Uterus (tissue), 4 donors: ENCODE data around the gene KCNJ13. TPM values are rescaled to one million over a fixed set of nuclear protein-coding genes. Genes with fewer than 3 reads are reported as not detected.

Experiments
- DNase-seq, 2 donors: peaks; one replicate each; pipeline ENCODE4 v3.0.0-alpha.2; 2019 to 2020
- H3K27ac ChIP-seq, 2 donors: fragments of 200-600 bp; sonication (generic); 1 replicate in 1 of 2; 2 replicates in 1 of 2; pipeline ENCODE4 v1.5.1; 2016 to 2018
- H3K27me3 ChIP-seq, 2 donors: fragments of 200-600 bp; sonication (generic); one replicate each; pipeline ENCODE4 v1.5.1; 2018 to 2019; ENCODE audit warnings: control low read depth in 1 of 2
- H3K36me3 ChIP-seq, 2 donors: fragments of 200-600 bp; sonication (generic); one replicate each; pipeline ENCODE4 v1.5.1; 2019; ENCODE audit warnings: control low read depth in 1 of 2
- H3K4me1 ChIP-seq, 2 donors: fragments of 200-600 bp; sonication (generic); one replicate each; pipeline ENCODE4 v1.5.1; 2018 to 2019; ENCODE audit warnings: control low read depth in 1 of 2
- H3K4me3 ChIP-seq, 2 donors: fragments of 200-600 bp; sonication (generic); 1 replicate in 1 of 2; 2 replicates in 1 of 2; pipeline ENCODE4 v1.5.1; 2018 to 2019; ENCODE audit warnings: mild to moderate bottlenecking in 1 of 2
- H3K9me3 ChIP-seq, 2 donors: fragments of 200-600 bp; sonication (generic); one replicate each; pipeline ENCODE4 v1.5.1; 2019; ENCODE audit warnings: control low read depth in 1 of 2
- POLR2A ChIP-seq, 2 donors: fragments of 450-650 bp; IDR thresholded peaks; one replicate each; pipeline ENCODE4 v1.6.1; 2016; ENCODE audit warnings: antibody characterized with exemption in 2 of 2, mild to moderate bottlenecking in 1 of 2, moderate library complexity in 1 of 2
- intact Hi-C: fragments of 100-400 bp; cut with DNase I; formaldehyde crosslinking; loops from one replicate; pipeline ENCODE4 v1.15.1; 2023; ENCODE audit warnings: low total_unique reads
- total RNA-seq, 4 donors: library from RNA; depleted of rRNA in 3 of 4; stranded (reverse); fragments of >200 nt in 3 of 4; gene quantifications; one replicate each; pipeline versions ENCODE4 v1.1.0 to v1.2.4, GENCODE V29; 2014 to 2023
- TF ChIP-seq, protein P1 (sequence below), 4 experiments: fragments of 200-600 bp in 2 of 4; fragments of 450-650 bp in 2 of 4; sonication (generic) in 2 of 4; IDR thresholded peaks; one replicate each; pipeline ENCODE4 v1.5.1; 2016 to 2019; ENCODE audit warnings: antibody characterized with exemption in 4 of 4, mild to moderate bottlenecking in 2 of 4, moderate library complexity in 1 of 4
- donor health status: DM: yes; HTN: yes; CAD: no.

The KCNJ13 gene
- total RNA-seq: not detected

DNA sequence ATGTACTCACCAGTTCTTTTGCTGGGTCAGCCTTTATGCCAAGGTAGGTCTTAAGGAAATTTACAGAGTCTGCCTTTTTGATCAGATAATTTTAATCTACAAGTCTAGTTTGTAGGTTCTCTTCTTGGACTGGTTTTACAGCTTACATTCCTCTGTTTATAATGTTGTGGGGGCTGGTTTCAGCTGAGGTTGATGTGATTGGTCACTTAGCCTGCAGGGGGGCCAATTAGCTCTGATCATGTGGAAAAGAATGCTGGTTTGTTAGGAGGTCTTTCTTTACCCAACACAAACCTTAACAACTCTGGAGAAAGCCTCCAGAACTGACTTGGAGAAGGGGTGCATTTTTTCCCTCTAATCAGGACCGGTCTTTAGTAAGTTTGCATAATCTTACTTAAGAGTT, at the start of gene KCNJ13:
Gene KCNJ13 (minus strand): TSS at position 131 of the 400 bp plus-strand sequence. CDS start 5,203 bp downstream, outside the sequence.
- no peak for DNase-seq
- intact Hi-C loops: no loop called here
- Histone ChIP-seq H3K36me3 (no peaks in the 10 kb centered on the region), H3K27ac (no peak within 1 kb of the TSS), H3K9me3 (no peaks in the 10 kb centered on the region), H3K4me3 (no peak within 1 kb of the TSS), H3K27me3 (no peaks in the 10 kb centered on the region), H3K4me1 (no peaks in the 10 kb centered on the region)
- TF ChIP-seq, protein P1, sequence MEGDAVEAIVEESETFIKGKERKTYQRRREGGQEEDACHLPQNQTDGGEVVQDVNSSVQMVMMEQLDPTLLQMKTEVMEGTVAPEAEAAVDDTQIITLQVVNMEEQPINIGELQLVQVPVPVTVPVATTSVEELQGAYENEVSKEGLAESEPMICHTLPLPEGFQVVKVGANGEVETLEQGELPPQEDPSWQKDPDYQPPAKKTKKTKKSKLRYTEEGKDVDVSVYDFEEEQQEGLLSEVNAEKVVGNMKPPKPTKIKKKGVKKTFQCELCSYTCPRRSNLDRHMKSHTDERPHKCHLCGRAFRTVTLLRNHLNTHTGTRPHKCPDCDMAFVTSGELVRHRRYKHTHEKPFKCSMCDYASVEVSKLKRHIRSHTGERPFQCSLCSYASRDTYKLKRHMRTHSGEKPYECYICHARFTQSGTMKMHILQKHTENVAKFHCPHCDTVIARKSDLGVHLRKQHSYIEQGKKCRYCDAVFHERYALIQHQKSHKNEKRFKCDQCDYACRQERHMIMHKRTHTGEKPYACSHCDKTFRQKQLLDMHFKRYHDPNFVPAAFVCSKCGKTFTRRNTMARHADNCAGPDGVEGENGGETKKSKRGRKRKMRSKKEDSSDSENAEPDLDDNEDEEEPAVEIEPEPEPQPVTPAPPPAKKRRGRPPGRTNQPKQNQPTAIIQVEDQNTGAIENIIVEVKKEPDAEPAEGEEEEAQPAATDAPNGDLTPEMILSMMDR (IDR thresholded peaks at IDR 0.05): no peak
- no peak for TF ChIP-seq POLR2A (IDR thresholded peaks at IDR 0.05)

DNA sequence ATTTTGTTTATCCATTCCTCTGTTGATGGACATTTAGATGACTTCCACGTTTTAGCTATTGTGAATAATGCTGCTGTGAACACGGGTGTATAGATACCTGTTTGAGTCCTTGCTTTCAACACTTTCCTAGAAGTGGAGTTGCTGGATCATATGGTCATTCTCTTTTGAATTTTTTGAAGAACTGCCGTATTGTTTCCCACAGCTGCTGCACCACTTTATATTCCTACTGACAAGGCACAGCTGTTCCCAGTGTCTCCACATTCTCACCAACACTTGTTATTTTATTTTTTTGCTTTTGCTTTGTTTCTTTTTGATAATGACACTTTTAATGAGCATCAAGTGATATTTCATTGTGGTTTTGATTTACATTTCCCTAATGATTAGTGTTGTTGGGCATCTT, 41.4 kb upstream of the KCNJ13 start:
- Histone ChIP-seq H3K4me3 (no peak overlapping the region), H3K9me3 (no peaks in the 10 kb centered on the region), H3K36me3 (no peaks in the 10 kb centered on the region), H3K4me1 (no peaks in the 10 kb centered on the region), H3K27me3 (no peaks in the 10 kb centered on the region), H3K27ac (no peak overlapping the region)
- intact Hi-C loops: no loop called here
- no peak for DNase-seq
- TF ChIP-seq, protein P1 (IDR thresholded peaks at IDR 0.05): no peak

DNA sequence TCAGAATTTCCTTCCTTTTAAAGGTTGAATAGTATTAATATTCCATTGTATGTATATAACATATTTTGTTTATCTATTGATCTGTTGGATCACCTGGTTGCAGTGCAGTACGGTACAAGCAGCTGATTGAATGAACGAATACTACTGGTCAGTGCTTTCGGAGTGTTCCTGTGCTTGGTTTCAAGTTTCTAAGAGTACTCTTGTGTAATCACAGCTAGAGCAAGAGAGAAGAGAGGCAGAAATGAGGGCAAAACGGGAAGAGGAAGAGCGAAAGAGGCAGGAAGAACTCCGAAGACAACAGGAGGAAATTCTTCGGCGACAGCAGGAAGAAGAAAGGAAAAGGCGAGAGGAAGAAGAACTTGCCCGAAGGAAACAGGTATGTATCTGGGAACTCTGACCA, 40.3 kb upstream of the KCNJ13 start:
- Histone ChIP-seq H3K4me3 (no peak overlapping the region), H3K4me1 (no peaks in the 10 kb centered on the region), H3K27ac (no peak overlapping the region), H3K36me3 (no peaks in the 10 kb centered on the region), H3K9me3 (no peaks in the 10 kb centered on the region), H3K27me3 (no peaks in the 10 kb centered on the region)
- intact Hi-C loops: no loop called here
- TF ChIP-seq POLR2A (IDR thresholded peaks at IDR 0.05): no peak
- TF ChIP-seq, protein P1 (IDR thresholded peaks at IDR 0.05): no peak
- DNase-seq: no peak

DNA sequence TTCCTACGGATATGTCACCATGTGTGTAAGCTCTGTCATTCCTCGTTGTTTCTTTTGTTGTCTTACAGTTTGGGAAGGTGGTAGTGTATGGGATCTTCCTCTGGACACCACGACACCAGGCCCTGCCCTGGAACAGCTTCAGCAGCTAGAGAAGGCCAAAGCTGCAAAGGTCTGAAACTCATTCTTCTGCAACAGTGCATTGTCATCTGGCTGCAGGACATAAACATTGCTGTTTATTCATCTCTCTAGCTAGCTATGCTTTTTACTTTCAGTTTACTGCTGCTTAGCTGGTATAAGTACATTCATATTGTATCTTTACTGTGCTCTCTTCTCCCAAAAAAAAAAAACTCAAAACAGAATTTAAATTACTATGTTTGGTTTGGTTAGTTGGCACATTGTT, 39.2 kb upstream of the KCNJ13 start:
- Histone ChIP-seq H3K27ac (no peak overlapping the region), H3K4me1 (no peaks in the 10 kb centered on the region), H3K36me3 (no peaks in the 10 kb centered on the region), H3K27me3 (no peaks in the 10 kb centered on the region), H3K4me3 (no peak overlapping the region), H3K9me3 (no peaks in the 10 kb centered on the region)
- no peak for TF ChIP-seq POLR2A (IDR thresholded peaks at IDR 0.05)
- TF ChIP-seq, protein P1 (IDR thresholded peaks at IDR 0.05): no peak
- DNase-seq: no peak
- intact Hi-C loops: no loop called here

DNA sequence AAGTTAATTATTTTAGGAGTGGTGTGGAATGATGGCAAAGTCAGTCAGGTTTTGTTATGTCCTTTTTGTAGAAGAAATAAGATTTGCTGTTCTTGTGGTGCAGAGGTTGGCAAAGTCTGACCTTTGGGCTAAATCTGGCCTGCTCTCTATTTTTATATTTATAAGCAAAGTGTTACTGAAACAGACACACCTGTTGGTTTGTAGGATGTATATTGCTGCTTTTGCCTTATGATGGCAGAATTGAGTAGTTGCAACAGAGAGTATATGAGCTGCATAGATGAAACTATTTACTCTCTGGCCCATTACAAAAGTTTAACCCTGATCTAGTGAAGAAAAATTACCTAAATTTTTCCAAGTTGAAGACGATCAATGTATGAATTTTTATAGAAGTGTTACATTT, 34.1 kb upstream of the KCNJ13 start:
- no peaks in the 10 kb centered on the region for H3K9me3 ChIP-seq
- no peaks in the 10 kb centered on the region for H3K4me1 ChIP-seq
- no peak overlapping the region for H3K4me3 ChIP-seq
- intact Hi-C loops: no loop called here
- no peaks in the 10 kb centered on the region for H3K27me3 ChIP-seq
- no peaks in the 10 kb centered on the region for H3K36me3 ChIP-seq
- TF ChIP-seq, protein P1 (IDR thresholded peaks at IDR 0.05): no peak
- TF ChIP-seq POLR2A (IDR thresholded peaks at IDR 0.05): no peak
- no peak overlapping the region for H3K27ac ChIP-seq
- no peak for DNase-seq
